Measurements from ENCODE around the gene SMAGP.
A peak's percentile ranks its signal among the peaks of the same experiment; 100 is the strongest.
"Not testable (repeated sequence)": the region's sequence is repeated elsewhere in the genome, so short reads cannot be mapped to it uniquely, and the experiment has no call there.

SMAGP gene

DNA sequence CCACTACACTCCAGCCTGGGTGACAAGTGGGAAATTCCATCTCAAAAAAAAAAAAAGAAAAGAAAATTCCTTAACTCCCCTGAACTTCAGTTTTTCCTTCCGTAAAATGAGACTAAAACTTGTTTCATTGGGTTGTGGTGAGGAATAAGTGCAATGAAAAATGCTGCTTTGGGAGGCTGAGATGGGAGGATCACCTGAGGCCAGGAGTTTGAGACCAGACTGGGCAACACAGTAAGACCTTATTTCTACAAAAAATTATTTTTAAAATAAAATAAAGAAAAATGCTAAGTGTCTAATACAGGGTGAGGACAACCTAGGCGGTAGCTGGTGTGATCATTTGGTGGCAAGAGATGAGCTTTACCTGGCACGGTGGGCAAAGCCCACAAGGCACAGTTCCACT is 6.9 kb downstream of the SMAGP start:
- DNase-seq: no peak

DNA sequence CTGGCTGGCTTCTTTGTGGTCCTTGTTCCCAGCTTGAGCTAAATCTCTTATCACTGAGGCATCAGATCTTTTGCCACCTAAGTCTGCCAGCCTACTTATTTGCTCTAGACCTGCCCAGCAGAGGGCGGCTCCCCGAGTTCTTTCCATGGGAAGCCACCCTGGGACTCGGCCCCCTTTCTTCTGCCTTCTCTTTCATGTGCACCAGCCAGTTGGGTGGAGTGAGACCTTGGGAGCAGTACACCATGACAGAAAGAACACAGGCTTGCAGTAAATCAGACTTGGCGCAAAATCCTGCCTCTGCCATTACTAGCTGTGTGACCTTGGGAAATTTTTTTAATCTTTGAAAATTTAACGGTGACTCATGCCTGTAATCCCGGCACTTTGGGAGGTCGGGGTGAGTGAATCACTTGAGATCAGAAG is 7.4 kb downstream of the SMAGP start:
- DNase-seq: no peak

DNA sequence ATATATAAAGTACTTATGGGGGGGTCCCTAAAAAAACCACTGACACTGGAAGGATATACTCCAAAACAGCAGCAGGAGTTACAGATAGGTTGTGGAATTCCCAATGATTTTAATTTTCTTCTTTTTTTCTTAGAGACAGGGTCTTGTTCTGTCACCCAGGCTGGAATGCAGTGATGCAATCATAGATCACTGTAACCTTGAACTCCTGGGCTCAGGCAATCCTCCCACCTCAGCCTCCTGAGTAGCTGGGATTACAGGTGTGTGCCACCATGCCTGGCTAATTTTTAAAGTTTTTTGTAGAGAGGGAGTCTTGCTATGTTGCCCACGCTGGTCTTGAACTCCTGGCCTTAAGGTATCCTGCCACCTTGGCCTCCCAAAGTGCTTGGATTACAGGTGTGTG is 10.6 kb downstream of the SMAGP start:
- not testable (repeated sequence) for DNase-seq

DNA sequence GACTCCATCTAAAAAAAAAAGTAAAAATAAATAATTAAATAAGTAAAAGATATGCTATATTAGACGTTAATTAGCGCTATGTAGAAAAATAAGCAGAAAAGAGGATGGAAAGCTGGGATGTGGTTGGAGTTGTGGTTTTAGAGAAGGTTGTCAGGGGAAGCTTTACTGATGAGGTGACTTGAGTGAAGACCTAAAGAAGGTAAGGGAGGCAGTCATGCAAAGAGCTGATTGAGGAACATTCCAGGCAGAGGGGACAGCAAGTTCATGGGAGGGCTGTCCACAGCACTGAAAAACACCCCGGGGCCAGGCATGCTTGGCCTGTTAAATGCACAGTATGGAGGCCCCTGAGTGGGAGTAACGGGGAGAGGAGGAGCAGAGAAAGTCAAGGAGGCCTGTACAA is 15.7 kb downstream of the SMAGP start:
- DNase-seq: no peak

DNA sequence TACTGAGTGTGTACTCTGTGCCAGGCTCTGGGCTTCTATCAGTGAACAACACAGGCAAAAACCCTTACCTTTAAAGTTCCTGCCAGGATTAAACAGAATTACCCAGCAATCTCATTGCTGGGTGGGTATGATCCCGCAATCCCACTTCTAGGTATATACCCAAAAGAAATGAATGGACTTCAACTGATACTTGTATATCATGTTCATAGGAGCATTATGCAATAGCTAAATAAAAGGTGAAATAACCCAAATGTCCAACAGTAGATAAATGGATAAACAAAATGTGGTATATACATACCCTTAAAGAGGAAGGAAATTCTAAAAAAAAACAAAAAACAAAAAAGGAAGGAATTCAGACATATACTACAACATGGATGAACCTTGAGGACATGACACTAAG is 16.9 kb downstream of the SMAGP start:
- DNase-seq: no peak

DNA sequence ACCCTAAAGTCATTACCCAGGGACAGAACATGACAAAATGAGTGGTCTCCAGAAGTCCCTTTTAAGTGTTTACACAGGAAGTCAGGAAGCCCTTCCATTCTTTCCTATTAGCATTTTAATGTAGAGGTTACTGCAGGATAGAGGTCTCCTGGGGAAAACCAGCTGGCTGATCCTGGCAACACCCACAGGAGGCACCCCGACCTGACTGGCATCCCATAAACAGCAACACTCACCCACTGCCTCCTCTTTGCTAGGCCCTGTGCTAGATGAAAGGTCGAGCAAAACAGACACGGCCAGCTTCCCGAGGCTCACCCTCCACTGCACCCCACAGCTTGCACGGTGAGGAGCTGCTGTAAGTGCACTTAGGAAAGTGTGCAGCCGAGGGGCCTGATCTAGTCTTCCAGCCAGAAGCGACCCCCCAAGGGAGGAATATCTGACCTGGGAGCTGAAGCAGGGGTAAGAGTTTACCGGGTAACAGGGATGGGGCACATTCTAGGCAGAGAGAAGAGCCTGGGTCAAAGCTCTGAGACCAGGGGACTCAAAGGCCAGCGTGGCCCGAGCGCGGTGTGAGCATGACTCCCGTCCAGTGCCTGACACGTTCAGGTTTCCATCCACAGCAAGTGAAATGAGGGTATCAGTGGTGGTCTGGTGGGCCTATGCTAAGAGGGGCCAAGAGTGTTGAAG is 22.6 kb downstream of the SMAGP start:
- peak; percentile 38 for DNase-seq

DNA sequence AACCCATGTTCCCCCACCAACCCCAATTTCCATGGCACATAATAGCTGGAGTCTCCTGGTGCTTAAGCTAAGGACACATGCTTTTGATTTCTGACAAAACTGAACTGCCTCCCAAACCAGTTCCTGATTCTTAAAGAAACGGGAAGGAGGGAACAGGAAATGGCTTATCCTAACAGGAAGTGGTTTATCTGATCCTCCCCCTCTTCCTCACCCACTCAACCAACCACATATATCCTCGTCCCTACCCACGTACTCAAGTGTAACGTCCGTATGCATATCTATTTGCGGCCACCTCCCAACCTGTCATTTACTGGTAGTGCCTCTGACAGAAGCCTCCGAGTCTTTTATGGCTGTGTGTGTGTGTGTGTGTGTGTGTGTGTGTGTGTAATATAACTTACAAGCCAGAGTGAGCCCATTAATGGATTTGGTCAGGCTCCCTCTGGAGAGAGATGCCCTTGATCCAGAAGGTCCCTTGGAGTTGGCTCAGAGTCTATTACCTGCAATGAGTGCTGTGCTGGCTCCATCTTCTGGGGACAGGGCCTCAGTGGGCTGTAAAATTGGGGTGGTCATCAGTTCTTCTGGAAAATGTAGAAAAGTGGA is 23.9 kb downstream of the SMAGP start:
- DNase-seq: no peak

DNA sequence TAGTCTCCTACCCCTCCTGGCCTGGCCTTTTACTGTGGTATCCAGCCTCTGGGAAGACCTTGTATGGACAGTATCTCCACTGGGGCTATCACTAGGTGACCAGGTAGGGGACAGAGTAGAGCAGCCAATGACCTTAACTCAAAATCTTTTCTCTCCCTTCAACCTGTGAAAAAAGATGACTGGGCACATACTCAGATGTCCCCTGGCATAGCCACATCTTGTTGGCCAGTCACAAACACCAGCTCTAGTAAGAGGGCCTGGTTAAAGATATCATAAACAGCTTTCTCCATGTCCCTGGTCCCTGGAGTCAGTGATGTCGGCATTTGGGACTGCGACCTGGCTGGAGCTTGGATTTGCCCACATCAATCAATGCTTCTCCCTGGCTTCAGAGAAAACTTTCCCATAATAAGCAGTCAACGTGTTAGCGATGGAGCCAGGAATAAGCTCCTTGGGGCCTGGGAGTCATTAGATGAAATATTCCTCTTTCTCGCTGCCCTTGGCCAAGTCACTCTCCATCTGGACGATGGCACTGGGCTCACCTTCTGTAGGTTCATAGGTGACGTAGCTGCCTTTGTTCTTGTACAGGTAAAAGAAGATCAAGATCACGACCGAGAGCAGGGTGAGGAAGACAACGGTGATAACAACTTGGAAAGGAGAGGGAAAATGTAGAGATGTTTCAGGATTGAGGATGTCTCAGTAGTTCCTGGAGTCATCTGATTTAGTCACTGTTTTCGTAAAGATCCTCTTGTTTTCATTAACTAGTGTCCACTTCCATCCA is 24.6 kb downstream of the SMAGP start:
- DNase-seq: no peak

DNA sequence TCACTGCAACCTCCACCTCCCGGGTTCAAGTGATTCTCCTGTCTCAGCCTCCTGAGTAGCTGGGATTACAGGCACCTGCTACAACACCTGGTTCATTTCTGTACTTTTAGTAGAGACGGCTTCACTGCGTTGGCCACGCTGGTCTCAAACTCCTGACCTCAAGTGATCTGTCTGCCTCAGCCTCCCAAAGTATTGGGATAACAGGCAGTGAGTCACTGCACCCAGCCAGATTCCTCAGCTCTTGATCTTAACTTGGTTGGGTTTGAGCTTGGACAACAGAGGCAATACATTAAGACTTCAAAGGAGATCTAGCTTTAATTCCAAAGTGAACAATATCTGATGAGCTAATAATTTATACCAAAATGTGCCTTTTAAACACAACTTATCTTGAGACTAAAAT is 25.9 kb downstream of the SMAGP start:
- DNase-seq: no peak

DNA sequence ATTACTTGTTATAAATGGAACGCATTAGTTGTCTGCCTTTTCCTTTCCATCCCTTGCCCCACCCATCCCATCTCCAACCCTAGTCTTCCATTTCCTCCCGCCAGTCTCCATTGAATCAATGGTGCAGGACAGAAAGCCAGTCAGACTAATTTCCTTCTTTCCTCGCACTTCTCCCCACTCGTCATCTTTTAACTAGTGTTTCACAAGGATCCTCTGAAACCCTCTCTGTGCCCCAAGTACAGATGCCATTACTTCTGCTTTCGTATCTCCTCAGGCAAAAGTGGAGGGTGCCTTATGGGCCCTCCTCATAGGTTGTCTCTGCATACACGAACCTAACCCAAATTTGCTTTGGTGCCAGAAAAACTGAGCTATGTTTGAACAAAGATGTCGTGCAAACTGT is 27.3 kb downstream of the SMAGP start:
- no peak for DNase-seq

DNA sequence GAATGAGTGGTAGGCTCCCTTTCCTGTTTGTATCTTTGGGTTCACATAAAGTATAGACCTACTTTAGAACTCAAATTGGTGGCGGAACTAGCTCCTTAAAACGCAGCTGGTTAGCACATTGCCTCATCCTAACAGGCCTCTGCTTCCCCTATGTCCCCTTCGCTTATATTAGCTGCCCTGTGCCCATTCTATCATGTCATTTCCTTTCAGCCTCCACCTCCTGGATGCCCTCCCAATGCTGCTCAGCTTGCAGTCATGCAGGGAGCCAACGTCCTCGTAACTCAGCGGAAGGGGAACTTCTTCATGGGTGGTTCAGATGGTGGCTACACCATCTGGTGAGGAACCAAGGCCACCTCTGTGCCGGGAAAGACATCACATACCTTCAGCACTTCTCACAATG is 28.1 kb downstream of the SMAGP start:
- DNase-seq: no peak

DNA sequence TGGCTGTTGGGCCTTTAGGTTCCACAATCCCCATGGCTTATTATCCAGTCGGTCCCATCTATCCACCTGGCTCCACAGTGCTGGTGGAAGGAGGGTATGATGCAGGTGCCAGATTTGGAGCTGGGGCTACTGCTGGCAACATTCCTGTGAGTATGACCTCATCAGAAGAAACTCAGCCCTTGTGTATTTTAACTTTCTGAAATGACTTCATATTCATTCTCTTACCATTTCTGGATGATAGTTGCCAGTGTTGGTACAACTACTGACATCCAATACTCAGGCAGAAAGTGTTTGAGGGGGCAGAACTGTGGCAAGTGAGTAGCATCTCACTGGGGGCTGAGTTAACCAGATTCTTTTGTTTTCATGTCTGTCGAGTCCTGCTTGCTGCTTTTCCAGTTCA is 29.2 kb downstream of the SMAGP start:
- no peak for DNase-seq

DNA sequence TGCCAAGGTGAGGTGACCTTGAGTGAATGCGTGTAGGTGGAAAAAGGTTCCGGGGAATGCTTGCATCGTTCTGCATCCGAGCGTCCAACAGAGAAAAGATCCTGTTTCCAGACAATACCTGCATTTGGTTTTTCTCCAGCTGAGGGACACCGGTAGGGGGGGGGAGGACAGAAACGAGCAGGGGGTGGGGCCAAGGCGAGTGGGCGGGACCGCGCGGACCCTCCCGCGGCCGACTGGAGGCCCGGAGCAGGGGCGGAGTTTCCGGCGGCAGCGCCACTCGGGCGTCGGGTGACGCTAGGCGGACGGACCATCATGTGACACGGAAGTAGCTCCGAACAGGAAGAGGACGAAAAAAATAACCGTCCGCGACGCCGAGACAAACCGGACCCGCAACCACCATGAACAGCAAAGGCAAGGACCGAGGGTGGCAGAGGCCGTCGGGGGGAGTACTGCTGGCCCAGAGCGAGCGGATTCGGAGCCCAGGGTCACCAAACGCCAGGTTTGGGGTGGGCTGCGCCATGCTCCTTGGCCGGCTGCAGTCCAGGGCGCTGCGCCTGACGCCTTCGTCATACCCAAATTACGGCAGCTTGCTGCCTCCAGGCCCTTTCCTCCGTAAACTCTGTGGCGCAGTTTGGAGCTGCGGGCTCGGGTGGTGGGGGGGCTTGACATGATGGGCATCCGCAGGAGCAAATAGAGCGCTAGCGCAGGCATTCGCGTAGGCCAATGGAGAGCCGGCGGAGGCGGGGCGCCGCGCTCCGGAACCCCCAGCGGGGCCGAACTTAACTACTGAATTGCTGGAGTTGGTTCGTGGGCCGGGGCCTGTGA is 31.5 kb downstream of the SMAGP start, which contains the start of gene DAZAP2:
Gene DAZAP2 (plus strand): TSS at position 317 of the 825 bp plus-strand sequence. CDS start 82 bp downstream, at position 399.
- peak; percentile 86 for DNase-seq

DNA sequence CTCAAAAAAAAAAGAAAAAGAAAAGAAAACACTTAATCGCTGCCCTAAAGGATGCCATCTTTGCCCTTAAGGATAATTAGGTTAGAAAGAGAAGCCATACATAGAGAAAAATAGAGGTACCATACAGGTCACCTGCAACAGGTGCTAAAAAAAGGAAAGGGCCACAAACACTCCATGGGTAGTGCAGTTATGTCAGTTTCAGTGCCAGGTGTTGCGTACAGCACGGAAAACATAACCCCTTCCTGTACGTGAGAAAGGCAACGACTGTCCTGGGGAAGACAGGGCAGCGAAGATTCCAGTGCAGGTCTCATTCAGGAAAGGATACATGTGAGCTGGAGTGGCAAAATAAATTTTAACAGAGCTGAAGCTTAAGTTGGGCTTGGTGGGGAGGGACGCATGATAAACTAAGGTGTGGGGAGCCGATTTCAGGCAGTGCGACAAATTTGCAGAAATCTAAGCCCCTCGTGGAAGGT is 32.1 kb downstream of the SMAGP start:
- no peak for DNase-seq

DNA sequence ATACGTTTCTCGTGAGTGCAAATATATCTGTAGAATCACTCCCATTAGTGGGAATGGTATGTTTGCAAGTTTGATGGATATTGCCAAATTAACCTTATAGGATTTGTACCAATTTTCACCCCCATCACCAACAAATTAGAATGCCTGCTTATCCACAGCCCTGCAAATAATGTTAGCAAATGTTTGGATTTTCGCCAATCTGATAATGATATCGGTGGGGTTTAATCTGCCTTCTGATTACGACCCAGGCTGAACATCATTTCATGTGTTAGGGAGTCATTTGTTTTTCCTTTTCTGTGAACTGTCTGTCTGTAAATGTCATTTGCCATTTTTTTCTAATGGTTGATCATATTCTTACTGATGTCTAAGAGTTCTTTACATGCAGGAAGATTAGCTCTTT is 35.7 kb downstream of the SMAGP start:
- no peak for DNase-seq

DNA sequence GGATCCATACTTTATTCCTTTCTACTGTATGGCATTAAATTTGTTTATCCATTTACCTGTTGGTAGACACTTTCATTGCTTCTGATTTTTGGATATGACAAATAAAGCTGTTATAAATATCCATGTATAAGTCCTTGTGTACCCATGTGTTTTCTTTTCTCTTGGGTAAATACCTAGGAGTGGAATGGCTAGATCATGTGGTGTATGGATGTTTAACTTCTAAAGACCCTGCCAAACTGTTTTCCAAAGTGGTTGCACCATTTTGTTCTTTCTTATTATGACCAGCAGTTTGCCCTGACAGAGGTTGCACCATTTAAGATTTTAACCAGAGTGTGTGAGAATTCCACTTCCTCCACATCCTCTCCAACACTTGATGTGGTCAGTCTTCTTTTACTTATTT is 37.6 kb downstream of the SMAGP start:
- DNase-seq: no peak

DNA sequence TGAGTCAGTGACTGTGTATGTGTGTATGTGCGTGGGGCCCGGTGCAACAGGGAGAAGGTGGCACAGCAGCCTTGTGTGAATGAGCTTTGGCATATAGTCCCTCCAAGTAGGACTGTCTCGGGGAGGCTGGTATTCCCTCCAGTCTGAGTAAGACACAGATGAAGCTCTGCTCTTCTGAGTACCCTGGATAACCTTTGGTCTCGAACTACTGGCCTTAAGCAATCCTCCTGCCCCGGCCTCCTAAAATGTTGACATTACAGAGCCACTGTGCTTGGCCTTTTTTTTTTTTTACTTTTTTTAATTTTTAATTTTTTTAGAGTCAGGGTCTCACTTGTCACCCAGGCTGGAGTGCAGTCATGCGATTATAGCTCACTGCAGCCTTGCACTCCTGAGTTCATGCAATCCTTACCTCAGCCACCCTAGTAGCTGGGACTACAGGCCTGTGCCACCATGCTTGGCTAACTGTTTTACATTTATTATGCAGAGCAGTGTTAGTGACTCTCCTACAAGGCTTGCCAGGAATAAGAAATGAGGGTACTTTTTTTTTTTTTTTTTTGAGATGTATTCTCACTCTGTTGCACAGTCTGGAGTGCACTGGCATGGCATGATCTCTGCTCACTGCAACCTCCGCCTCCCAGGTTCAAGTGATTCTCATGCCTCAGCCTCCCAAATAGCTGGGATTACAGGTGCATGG is 41.0 kb downstream of the SMAGP start:
- DNase-seq: no peak

DNA sequence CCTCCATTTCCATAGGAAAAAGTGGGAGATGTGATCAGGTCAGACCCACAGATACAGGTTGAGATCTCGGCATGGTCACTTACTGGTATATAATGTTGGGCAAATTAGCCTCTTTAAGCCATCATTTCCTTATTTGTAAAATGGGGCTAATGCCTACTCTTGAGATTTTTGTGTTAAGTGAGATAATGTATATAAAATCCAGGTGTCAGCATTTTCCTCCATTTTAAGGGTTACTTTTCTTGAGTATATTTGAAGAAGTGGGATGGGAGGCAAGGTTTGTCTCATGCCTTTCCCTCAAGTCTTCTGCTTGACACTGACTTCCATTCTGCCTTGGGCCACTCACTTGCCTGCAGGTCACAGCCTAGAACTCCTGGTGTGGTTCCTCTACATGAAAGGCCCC is 42.3 kb downstream of the SMAGP start:
- no peak for DNase-seq

DNA sequence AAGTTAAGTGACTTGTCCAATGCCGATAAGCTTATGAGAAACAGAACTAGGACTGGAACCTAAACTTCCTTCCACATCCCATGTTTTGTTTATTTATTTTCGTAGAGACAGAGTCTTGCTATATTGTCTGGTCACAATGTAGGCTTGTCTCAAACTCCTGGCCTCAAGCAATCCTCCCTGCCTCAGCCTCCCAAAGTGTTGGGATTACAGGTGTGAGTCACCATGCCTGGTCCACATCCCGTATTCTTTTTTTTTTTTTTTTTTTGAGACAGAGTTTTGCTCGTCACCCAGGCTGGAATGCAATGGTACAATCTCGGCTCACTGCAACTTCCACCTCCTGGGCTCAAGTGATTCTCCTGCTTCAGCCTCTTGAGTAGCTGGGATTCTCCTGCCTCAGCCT is 43.1 kb downstream of the SMAGP start:
- not testable (repeated sequence) for DNase-seq

DNA sequence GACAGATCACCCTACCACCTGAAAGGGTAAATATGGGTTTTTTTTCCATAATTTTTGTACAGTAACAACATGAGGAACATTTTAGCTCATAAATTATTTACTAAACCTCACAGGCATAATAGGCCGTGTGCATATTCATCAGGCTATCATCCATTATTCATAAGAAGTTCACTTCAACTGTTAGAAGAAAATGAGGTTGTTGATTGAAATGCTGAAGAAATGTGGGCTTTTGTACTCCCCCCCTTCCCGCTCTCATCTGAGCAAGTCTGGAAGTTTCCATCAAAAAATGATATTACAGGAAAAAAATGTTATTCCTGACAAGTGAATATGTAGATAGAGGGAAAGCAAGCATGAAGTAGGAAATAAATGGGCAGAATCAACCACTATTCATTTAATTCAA is 44.4 kb downstream of the SMAGP start:
- no peak for DNase-seq

DNA sequence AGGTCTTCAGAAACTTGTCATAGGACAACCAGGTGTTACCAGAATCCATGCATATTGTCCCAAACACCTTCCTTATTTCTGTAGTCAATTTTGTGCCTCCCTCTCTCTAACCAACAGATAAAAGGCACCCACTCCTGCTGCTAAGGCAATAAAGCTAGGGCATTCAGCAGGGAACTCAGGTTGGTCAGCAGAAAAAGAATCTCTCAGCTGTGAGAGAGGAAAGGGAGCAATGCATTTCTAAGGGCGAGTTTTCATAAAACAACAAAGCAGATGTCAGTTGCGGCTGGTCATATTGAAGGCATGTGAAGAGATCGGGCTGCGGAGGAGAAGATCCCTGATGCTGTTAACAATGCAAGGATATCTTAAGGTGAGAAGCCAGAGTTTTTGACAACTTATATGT is 45.0 kb downstream of the SMAGP start:
- DNase-seq: no peak

DNA sequence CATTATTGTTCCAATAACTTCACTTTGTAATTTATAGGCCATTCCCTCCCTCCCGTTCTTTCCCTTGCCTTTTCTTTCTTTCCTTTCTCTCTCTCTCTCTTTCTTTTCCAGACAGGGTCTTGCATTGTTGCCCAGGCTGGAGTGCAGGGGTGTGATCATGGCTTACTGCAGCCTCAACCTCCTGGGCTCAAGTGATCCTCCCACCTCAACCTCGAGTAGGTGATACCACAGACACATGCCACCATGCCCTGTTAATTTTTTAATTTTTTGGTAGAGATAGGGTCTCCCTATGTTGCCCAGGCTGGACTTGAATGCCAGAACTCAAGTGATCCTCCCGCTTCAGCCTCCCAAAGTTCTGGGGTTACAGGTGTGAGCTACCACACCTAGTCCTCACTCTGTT is 45.6 kb downstream of the SMAGP start:
- DNase-seq: no peak

DNA sequence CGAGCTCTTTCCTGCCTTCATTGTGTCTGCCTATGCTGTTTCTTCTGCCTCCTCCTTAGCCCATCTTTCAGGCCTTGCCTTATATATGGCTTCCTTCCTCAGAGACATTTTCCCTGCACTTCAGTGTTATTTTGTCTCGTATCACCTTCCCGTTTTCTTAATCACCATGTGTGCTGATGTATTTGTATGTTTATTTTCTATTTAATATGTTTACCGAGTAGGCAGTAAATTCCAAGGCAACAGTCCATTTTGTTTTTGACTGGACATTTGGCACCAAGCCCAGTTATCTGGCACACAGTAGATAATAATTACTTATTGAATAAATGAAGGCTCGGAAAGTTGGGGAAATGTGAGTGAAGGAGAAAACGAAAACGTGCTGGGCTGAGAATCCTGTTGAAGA is 47.8 kb downstream of the SMAGP start:
- no peak for DNase-seq

Data from NCI-H1092 (cell line).